GM19193 (cell line): ENCODE data around the gene KRTAP10-6.
"Not testable (repeated sequence)": the region's sequence is repeated elsewhere in the genome, so short reads cannot be mapped to it uniquely, and the experiment has no call there.

Experiments used
- POLR2A ChIP-seq: IDR thresholded peaks from 4 replicates; pipeline ENCODE4 v1.6.1; 2011; ENCODE audit not compliant: insufficient read depth, insufficient read length; ENCODE audit errors: extremely low read depth

KRTAP10-6 gene

DNA sequence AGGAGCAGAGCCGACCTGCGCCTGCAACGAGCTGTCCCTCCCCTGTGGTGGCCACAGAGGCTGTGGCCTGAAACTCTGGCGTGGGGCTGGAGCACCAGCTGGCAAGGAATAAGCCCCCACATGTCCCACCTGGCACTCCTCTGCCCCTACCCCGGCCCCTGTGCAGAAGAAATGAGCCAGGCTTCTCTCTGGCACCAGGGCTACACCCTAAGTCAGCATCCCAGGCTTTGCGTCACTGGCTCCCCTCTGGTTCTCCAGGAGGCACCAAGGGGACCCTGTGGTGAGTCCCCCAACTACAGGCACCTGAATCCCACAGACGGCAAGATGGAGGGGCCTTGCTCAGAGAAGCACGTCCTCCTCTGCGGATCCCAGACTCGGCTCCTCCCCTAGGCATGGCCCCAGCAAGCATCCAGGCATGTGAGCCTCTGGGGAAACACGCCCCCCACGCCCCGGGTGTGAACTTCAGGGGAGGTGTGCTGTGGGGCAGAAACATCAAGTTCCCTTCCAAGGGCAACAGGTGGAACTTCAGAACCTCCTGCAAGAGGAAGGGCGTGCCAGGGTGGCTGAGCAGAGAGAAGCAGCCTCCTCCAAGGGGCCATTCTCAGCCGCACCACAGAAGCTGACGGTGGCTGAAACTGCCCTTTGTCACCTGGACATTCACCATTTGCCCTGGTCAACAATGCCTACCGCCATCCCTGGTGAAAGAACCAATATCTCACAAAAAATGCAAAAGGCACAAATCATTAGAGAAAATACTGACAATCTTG is 11.0 kb upstream of the KRTAP10-6 start:
- no peak for TF ChIP-seq POLR2A

DNA sequence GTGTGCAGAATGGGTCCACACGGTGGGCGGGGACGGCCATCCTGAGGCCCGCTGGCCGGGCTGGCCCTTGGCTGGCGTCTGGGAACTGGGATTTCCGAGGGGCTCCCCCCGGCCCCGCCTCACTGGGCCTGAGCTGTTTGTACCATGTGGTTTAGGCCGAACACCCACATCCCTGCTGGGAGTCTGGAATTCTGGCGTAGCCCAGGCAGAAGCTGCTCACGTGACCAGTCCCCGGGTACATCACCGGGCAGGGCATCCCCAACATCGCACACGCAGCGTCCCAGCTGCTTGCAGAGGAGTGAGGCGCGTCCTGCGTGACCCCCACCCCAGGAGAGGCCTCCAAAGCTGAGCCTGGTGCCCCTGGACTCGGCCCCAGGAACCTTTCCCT is 10.2 kb upstream of the KRTAP10-6 start:
- no peak for TF ChIP-seq POLR2A

- TF ChIP-seq POLR2A = no peak
Observed at GRCh38 chr21:44601596-44602462, 9.5 kb upstream of the KRTAP10-6 start.

DNA sequence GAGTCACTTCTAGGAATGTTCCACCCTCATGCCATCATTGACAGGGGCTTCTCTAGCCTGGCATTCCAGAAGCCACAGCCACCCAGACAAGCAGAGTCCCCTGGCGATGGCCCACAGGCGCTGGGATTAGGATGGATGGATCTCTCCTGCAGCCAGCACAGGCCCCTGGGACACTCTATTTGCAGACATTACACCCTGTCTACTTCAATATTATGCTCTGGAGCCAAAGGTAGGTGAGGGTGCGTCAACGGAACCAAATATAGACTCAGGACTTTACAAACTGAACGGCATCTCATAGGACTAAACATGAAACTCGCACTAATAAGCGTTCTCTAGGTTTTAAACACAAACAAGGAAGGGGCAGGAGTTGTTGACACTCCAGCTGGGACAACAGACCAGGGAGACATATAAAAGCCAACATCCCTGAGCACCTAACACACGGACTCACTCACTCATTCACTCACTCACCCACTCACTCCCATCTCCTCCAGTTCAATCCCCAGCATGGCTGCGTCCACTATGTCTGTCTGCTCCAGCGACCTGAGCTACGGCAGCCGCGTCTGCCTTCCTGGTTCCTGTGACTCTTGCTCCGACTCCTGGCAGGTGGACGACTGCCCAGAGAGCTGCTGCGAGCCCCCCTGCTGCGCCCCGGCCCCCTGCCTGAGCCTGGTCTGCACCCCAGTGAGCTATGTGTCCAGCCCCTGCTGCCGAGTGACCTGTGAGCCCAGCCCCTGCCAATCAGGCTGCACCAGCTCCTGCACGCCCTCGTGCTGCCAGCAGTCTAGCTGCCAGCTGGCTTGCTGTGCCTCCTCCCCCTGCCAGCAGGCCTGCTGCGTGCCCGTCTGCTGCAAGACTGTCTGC is 8.0 kb upstream of the KRTAP10-6 start, which contains the start of gene KRTAP10-7:
TSS of gene KRTAP10-7 (plus strand) at position 480 of the 861 bp plus-strand sequence. CDS start at position 505, 25 bp downstream.
- TF ChIP-seq POLR2A = not testable (repeated sequence)

- no peak for TF ChIP-seq POLR2A
Observed at GRCh38 chr21:44599264-44600029, 7.1 kb upstream of the KRTAP10-6 start.

DNA sequence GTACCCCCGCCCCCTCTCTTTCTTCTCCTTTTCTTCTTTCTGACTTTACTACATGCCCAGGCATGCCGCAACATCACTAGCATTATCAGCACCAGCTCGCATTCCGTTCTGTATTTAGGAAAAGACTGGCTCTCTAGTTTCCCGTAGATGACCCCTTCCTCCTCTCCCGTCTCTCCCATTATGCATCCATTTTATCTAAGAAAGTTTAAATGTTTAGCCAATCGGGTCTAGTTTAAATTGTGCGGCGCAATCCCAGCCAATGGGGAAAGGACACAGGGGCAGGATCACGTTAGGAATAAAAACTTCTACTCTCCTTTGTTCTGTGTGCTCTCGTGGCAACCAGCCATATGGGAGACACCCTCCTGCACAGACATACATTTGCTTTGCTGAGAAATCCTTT is 5.8 kb upstream of the KRTAP10-6 start:
- no peak for TF ChIP-seq POLR2A

DNA sequence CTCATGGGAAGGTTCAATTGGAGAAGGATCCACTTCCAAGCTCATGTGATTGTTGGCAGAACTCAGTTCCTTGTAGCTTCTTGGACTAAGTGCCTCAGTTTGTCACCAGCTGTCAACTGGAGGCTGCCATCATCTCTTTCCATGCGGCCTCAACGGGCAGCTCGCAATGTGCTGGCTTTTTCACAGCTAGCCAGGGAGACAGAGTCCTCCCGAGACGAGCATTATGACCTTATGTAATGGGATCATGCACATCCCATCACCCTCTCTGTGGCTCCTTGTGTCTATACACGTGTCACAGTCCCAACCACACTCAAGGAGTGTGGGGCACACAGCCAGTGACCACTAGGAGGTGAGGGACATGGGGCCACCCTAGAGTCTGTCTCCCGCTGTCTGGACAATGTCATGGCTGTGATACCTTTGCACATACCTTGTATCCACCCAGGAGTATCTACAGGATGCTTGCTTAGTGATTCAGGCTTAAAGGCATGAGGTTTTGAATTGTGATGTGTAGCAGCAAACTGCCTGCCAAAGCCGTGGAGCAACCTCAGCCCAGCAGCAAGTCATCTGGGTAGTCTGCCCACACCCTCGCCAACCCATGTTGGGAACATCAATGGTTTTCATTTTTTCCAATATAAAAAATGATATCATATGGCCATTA is 3.9 kb upstream of the KRTAP10-6 start:
- TF ChIP-seq POLR2A = no peak

DNA sequence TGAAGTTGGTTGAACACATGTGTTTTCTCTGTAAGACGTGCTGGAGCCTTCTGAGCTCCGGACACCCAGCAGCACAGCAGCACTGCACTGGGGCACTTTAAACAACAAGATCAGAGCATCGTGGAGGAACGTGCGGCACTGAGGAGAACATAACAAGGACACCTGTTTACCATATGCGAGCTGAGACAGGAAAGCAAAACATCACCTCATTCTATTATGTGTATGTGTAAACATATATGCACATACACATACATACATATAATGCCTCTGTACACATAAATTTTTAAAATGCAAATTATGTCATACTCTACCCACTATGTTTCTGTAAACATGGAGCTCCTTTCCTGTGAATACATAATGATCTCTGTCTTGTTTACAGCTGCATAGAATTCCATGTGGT is 3.2 kb upstream of the KRTAP10-6 start:
- TF ChIP-seq POLR2A = no peak

GRCh38 chr21:44594406-44594916 is 2.2 kb upstream of the KRTAP10-6 start:
- TF ChIP-seq POLR2A = no peak

GRCh38 chr21:44593598-44594405 is 1.5 kb upstream of the KRTAP10-6 start:
- no peak for TF ChIP-seq POLR2A

DNA sequence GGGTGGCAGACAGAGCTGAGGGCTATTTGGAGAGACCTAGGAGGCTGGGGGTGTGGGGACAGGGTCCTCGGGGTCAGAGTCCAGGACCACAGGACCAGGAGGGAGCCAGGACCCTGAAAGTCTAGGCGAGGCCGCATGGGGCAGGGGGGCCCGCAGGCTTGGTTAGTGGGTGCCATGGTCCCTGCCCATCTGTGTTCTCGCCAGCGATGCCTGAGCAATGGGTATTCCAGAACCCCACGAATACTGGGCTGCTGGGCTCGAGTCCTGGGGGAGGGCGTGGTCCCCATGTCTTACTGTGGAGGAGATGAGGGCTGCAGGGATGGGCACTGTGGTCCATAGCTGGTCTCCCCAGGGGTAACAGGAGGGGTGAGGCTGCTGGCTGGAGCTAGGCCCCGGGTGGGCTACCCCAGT is 2.0 kb downstream of the KRTAP10-6 start:
- TF ChIP-seq POLR2A = no peak

GRCh38 chr21:44589586-44590305 is 2.6 kb downstream of the KRTAP10-6 start:
- TF ChIP-seq POLR2A = no peak
